Ammon's horn (tissue), 1 donor: ENCODE measurements around the gene RPS21.
"Not testable (repeated sequence)": the region's sequence is repeated elsewhere in the genome, so short reads cannot be mapped to it uniquely, and the experiment has no call there.

Experiments
- DNase-seq: peaks from one replicate; pipeline ENCODE4 v3.0.0-alpha.2; 2016; ENCODE audit warnings: low spot score

RPS21 gene

GRCh38 chr20:62365814-62366369, 21.0 kb upstream of the RPS21 start:
- no peak for DNase-seq

GRCh38 chr20:62366370-62367135, 20.4 kb upstream of the RPS21 start:
- no peak for DNase-seq

GRCh38 chr20:62367136-62367632, 19.7 kb upstream of the RPS21 start, which contains the start of gene LAMA5:
Gene LAMA5, minus strand, starts transcription at chr20:62367312. Its CDS starts 67 bp downstream, at chr20:62367245.
- no peak for DNase-seq

- no peak for DNase-seq
Measured at GRCh38 chr20:62367633-62368391, 19.1 kb upstream of the RPS21 start.

- no peak for DNase-seq
Measured at GRCh38 chr20:62368392-62368975, 18.4 kb upstream of the RPS21 start.

GRCh38 chr20:62368976-62369814, 17.7 kb upstream of the RPS21 start:
- DNase-seq = no peak

- DNase-seq = no peak
Measured at GRCh38 chr20:62369815-62370114, 17.1 kb upstream of the RPS21 start.

GRCh38 chr20:62370115-62370806, 16.6 kb upstream of the RPS21 start:
- no peak for DNase-seq

- DNase-seq = no peak
Measured at GRCh38 chr20:62370807-62371587, 15.9 kb upstream of the RPS21 start.

- no peak for DNase-seq
Measured at GRCh38 chr20:62371588-62372041, 15.3 kb upstream of the RPS21 start.

GRCh38 chr20:62372042-62372993, 14.6 kb upstream of the RPS21 start:
- DNase-seq = no peak

GRCh38 chr20:62373631-62374179, 13.2 kb upstream of the RPS21 start:
- DNase-seq = not testable (repeated sequence)

GRCh38 chr20:62374331-62375152, 12.4 kb upstream of the RPS21 start:
- DNase-seq = no peak

GRCh38 chr20:62376112-62377063, 10.5 kb upstream of the RPS21 start:
- DNase-seq = no peak

GRCh38 chr20:62377064-62377461, 9.8 kb upstream of the RPS21 start:
- no peak for DNase-seq

- no peak for DNase-seq
Measured at GRCh38 chr20:62377615-62378178, 9.2 kb upstream of the RPS21 start.
